GM12873 (cell line): ENCODE measurements around the gene INSYN2B.

Experiments used
- CTCF ChIP-seq: IDR thresholded peaks from 2 replicates; pipeline ENCODE4 v1.5.1; 2012; ENCODE audit warnings: low read depth, mild to moderate bottlenecking, moderate library complexity, low read length, control low read depth; ENCODE audit not compliant: insufficient read depth; ENCODE audit errors: missing control alignments

The INSYN2B gene

DNA sequence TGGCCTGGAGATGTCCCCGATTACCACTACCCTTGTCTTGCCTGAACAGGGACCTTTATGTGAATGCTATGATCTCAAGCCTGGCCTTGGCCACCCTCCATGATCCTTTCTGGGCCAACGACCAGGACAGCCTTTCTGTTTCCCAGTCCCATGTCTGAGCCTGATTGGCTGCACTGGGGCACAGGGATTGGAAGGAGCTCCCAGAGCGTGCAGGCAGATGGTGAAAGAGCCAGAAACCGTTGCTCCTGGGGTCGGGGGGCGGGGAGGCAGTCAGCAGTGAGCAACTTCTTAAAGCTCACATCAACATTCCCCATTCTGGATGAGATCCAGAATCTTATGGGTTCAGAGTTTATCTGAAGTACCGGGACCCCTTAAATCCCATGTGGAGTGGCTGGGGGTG, 84.4 kb downstream of the INSYN2B start:
- TF ChIP-seq CTCF = no peak

GRCh38 chr5:169893571-169893970, 86.7 kb downstream of the INSYN2B start:
- no peak for TF ChIP-seq CTCF

GRCh38 chr5:169893010-169893409, 87.3 kb downstream of the INSYN2B start:
- TF ChIP-seq CTCF = no peak

DNA sequence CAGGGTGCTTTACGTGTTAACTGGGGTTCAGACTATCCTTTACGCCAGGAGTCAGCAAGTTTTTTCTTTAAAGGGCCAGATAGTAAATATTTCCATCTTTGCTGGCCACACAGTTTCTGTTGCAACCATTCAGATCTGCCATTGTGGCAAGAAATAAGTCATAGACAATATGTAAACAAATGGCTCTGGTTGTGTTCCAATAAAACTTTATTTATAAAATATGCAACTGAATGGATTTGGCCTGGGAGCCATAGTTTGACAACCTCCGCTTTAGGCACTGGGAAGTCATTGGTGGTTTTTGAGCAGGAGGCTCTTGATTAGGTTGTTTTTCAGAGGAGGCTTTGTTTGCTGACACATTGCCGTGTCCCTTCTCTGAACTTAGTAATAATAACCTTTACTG, 90.7 kb downstream of the INSYN2B start:
- TF ChIP-seq CTCF = no peak

GRCh38 chr5:169886677-169887076, 93.6 kb downstream of the INSYN2B start:
- TF ChIP-seq CTCF = no peak

- TF ChIP-seq CTCF = no peak
Observed at GRCh38 chr5:169886033-169886432, 94.3 kb downstream of the INSYN2B start.

GRCh38 chr5:169881702-169882303, 98.5 kb downstream of the INSYN2B start:
- no peak for TF ChIP-seq CTCF
